ENCODE results near the gene VPS13A. TPM values are rescaled to one million over a fixed set of nuclear protein-coding genes. Genes with fewer than 3 reads are reported as not detected.

VPS13A gene
- total and polyA plus RNA-seq, 8 donors, result 3.1 to 87.6 (median 29.2) TPM

DNA sequence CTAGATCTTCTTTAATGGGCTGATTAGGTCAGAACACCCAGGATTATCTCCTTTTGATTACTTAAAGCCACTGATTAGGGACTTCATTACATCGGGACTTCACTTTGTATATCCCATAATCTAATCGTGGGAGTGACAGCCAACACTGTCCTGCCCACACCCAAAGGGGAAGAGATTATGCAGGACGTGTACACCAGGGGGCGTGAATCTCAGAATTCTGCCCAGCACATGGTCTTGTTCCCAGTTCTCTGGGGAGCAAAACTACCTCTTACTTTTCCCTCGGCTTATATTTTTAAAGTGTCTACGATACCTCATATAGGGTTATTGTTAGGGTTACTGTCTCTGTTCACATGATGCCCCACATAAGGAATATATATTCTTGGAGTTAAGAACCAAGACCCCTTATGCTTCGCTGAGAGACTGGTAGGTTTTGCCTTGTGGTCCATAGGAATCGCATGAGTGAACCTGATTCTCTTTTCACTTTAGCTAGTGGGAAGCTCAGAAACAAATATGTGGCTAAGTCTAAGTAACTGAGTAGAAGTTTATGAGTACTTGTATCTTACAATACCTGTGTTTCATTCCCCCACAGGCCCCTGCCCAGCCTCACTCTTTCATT lies 278.1 kb downstream of the VPS13A start:
- WGBS, 5 donors, result 59 to 67% (median 62%) methylated on average over 8 of the region's 8 CpGs
- H3K27me3 ChIP-seq, result no peaks in the 10 kb centered on the region
- H3K4me3 ChIP-seq, result no peak overlapping the region
- no peaks in the 10 kb centered on the region for H3K9me3 ChIP-seq
- TF ChIP-seq POLR2AphosphoS5 (IDR thresholded peaks at IDR 0.05) (no peak), POLR2A (IDR thresholded peaks at IDR 0.05) (no peak), EP300 (IDR thresholded peaks at IDR 0.05) (no peak)
- TF ChIP-seq, protein P1, sequence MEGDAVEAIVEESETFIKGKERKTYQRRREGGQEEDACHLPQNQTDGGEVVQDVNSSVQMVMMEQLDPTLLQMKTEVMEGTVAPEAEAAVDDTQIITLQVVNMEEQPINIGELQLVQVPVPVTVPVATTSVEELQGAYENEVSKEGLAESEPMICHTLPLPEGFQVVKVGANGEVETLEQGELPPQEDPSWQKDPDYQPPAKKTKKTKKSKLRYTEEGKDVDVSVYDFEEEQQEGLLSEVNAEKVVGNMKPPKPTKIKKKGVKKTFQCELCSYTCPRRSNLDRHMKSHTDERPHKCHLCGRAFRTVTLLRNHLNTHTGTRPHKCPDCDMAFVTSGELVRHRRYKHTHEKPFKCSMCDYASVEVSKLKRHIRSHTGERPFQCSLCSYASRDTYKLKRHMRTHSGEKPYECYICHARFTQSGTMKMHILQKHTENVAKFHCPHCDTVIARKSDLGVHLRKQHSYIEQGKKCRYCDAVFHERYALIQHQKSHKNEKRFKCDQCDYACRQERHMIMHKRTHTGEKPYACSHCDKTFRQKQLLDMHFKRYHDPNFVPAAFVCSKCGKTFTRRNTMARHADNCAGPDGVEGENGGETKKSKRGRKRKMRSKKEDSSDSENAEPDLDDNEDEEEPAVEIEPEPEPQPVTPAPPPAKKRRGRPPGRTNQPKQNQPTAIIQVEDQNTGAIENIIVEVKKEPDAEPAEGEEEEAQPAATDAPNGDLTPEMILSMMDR (IDR thresholded peaks at IDR 0.05), result peak in 3 of 7 experiments; percentile 20 to 49 (median 34)
- intact Hi-C loops (cut with DNase I; ENCODE audit: low total_unique reads), result loop anchor here (10.0 kb wide), 1 partner anchor 189 kb away; the partner anchor contains the start of gene GNA14
- no peak overlapping the region for H3K27ac ChIP-seq
- no peaks in the 10 kb centered on the region for H3K36me3 ChIP-seq
- peaks cover 0 to 12% (median 5%) of the 10 kb centered on the region in 4 donors for H3K4me1 ChIP-seq
- DNase-seq, result peak in 1 of 2 donors; percentile 41

DNA sequence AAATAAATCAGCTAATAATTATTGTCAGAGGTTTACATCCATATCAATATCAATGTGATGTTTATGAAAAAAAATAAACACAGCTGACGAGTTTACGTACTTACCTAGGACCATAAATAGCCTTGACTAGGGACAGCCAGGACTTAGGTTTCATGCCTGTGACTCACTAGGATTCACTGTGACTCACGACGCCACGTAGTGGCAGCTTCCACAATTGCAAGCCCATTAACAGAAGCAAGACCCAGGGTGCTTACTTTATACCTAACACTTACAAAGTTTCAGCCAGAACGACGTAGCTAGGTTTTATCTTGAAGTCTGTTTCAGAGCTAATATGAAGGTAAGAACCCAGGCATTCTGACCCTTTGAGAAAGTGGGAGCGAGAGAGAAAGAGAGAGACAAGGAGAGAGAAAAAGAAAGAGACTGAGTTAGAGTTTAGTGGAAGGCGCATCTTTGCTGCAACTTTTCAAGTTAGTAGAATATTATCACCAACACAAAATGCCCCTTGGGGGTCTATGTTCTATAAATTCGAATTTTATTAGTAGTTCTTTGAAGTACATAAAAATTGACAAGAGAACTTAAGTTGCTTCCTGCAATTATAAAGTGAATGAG lies 279.6 kb downstream of the VPS13A start:
- Histone ChIP-seq H3K4me3 (no peak overlapping the region), H3K27ac (no peak overlapping the region), H3K4me1 (peaks cover 0 to 12% (median 5%) of the 10 kb centered on the region in 4 donors), H3K36me3 (no peaks in the 10 kb centered on the region), H3K9me3 (no peaks in the 10 kb centered on the region), H3K27me3 (no peaks in the 10 kb centered on the region)
- TF ChIP-seq POLR2AphosphoS5 (IDR thresholded peaks at IDR 0.05), result peak in 1 of 3 donors; percentile 56
- TF ChIP-seq POLR2A (IDR thresholded peaks at IDR 0.05), result no peak
- TF ChIP-seq, protein P1 (IDR thresholded peaks at IDR 0.05), result peak in 6 of 7 experiments; percentile 67 to 93 (median 82)
- TF ChIP-seq EP300 (IDR thresholded peaks at IDR 0.05), result no peak
- intact Hi-C loops (cut with DNase I; ENCODE audit: low total_unique reads), result loop anchor here (10.0 kb wide), 1 partner anchor 188 kb away; the partner anchor contains the start of gene GNA14
- 14 to 21% (median 17%) methylated on average over 10 of the region's 10 CpGs for WGBS, 5 donors
- DNase-seq, result peak; percentile 90 to 93

DNA sequence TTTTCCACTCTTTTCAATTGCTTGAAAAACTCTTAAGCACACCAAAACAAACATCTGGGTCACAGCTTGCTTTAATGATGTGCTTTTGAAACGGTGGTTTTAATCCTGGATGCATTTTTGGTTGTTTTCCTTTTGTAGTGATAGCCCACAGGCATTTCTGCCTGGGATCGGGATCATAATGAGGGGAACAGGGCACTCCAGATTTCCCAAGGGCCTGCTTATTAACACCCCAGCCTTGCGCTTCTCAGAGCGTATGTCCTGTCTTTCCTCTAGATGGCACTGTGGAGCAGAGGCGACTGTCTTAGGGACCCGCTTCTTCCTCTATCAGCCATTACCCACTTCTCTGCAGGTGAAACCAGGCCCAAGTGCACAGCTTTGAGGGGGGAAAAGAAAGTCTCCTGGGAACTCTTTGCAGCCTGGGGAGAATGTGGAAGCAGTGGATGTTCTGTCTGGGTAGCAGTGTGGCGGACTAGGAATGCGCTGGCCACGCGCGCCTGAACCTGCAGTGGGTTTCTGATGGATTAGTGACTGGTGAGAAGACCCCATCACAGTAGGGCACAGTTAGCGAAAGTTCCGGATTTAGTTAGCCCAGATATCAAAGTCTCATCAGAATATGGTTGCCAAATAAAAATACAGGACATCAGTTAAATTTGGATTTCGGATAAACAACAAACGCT lies 280.7 kb downstream of the VPS13A start:
- peaks cover 0 to 12% (median 5%) of the 10 kb centered on the region in 4 donors for H3K4me1 ChIP-seq
- DNase-seq, result peak; percentile 64 to 87
- H3K4me3 ChIP-seq, result no peak overlapping the region
- 50 to 59% (median 57%) methylated on average over 15 of the region's 15 CpGs for WGBS, 5 donors
- TF ChIP-seq POLR2A (IDR thresholded peaks at IDR 0.05) (no peak), POLR2AphosphoS5 (IDR thresholded peaks at IDR 0.05) (no peak), EP300 (IDR thresholded peaks at IDR 0.05) (no peak)
- TF ChIP-seq, protein P1 (IDR thresholded peaks at IDR 0.05), result peak in 5 of 7 experiments; percentile 40 to 75 (median 67)
- H3K27ac ChIP-seq, result no peak overlapping the region
- H3K9me3 ChIP-seq, result no peaks in the 10 kb centered on the region
- intact Hi-C loops (cut with DNase I; ENCODE audit: low total_unique reads), result loop anchor here (10.0 kb wide), 1 partner anchor 187 kb away; the partner anchor contains the start of gene GNA14
- H3K27me3 ChIP-seq, result no peaks in the 10 kb centered on the region
- H3K36me3 ChIP-seq, result no peaks in the 10 kb centered on the region

DNA sequence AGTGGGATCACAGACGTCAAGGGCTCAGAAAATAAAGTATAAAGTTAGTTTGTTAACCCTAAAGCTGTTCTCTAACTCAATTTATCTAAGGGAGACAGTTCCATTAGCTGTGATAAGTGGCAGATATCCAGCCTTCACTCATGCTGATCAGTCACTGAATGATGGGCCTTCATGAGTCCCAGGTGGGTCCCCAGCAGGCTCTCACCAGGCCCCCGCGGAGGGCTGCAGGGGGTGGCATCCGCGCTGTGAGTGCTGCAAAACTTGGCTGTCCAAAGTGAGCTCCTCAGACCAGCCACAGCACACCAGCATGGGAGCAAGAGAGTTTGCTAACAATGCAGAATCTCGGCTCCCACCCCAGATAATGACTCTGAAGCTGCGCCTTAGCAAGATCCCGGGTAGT lies 283.6 kb downstream of the VPS13A start:
- intact Hi-C loops (cut with DNase I; ENCODE audit: low total_unique reads), result no loop called here
- TF ChIP-seq POLR2AphosphoS5 (IDR thresholded peaks at IDR 0.05), result no peak
- TF ChIP-seq POLR2A (IDR thresholded peaks at IDR 0.05), result no peak
- TF ChIP-seq, protein P1 (IDR thresholded peaks at IDR 0.05), result no peak
- TF ChIP-seq EP300 (IDR thresholded peaks at IDR 0.05), result no peak
- WGBS, 5 donors, result 74 to 84% (median 78%) methylated on average over 8 of the region's 8 CpGs

More for the DNA sequence above, 283.6 kb downstream of the VPS13A start:
- no peak for DNase-seq
- H3K36me3 ChIP-seq, result no peaks in the 10 kb centered on the region
- H3K9me3 ChIP-seq, result no peaks in the 10 kb centered on the region
- peaks cover 0 to 19% (median 5%) of the 10 kb centered on the region in 4 donors for H3K4me1 ChIP-seq
- H3K4me3 ChIP-seq, result no peak overlapping the region
- no peak overlapping the region for H3K27ac ChIP-seq
- no peaks in the 10 kb centered on the region for H3K27me3 ChIP-seq
